Measurements from ENCODE around the gene ARL6IP4. TPM values are rescaled to one million over a fixed set of nuclear protein-coding genes. Genes with fewer than 3 reads are reported as not detected.

ARL6IP4 gene
- total RNA-seq (ENCODE audit: low replicate concordance): 83.8 and 143 TPM in 2 replicates

DNA sequence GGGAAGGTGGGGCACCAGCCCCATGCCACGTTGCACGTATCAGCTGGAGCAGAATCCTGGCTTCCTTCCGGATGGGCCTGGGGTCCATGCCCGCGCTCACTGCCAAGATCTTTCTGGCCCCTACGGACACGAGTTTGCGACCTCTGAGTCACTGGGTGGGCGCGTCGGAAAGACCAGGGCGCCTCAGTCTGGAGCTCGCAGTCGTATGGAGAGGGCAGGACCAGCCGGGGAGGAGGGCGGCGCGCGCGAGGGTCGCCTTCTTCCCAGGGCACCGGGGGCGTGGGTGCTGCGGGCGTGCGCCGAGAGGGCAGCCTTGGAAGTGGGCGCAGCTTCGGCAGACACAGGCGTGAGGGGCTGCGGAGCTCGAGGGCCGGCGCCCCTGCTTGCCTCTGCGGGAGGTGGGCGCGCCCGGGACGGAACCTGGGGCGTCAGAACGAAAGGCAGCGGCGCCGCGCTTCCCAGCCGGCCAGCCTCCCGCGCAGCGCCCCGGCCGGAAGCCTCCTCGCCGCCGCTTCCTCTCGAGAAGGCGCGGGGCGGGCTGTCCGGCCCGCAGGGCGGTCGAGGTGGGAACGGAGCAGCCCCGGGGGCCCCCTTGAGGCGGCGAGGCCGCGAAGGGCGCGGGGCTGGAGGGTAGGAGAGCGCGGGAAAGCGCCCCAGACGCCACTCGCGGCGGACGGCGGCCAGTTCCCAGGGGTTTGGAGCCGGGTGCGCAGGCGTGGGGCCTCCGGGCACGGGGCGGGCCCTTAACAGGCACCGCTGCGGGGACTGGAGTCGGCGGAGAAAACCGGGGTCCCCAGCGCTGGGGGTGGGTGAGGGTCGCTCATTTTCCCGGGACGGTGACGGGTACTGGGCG, at the start of gene ARL6IP4:
Gene ARL6IP4 (plus strand): TSS at position 499 of the 853 bp plus-strand sequence. CDS start 459 bp downstream, outside the sequence.
- TF ChIP-seq, protein P1, sequence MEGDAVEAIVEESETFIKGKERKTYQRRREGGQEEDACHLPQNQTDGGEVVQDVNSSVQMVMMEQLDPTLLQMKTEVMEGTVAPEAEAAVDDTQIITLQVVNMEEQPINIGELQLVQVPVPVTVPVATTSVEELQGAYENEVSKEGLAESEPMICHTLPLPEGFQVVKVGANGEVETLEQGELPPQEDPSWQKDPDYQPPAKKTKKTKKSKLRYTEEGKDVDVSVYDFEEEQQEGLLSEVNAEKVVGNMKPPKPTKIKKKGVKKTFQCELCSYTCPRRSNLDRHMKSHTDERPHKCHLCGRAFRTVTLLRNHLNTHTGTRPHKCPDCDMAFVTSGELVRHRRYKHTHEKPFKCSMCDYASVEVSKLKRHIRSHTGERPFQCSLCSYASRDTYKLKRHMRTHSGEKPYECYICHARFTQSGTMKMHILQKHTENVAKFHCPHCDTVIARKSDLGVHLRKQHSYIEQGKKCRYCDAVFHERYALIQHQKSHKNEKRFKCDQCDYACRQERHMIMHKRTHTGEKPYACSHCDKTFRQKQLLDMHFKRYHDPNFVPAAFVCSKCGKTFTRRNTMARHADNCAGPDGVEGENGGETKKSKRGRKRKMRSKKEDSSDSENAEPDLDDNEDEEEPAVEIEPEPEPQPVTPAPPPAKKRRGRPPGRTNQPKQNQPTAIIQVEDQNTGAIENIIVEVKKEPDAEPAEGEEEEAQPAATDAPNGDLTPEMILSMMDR (IDR thresholded peaks at IDR 0.05): peak; percentile 25
- no peak for TF ChIP-seq EZH2phosphoT487 (IDR thresholded peaks at IDR 0.05)
- TF ChIP-seq EZH2 (IDR thresholded peaks at IDR 0.05): no peak
- Histone ChIP-seq H4K20me1 (ENCODE audit: low read depth) (peaks cover 20% of the 10 kb centered on the region), H3F3A (ENCODE audit: low read depth) (no peaks in the 10 kb centered on the region), H3K4me2 (peak within 1 kb of the TSS; percentile 95), H3K9ac (peak within 1 kb of the TSS; percentile 80), H3K4me1 (peaks cover 18% of the 10 kb centered on the region), H3K36me3 (no peaks in the 10 kb centered on the region), H3K79me2 (ENCODE audit: low read depth) (peaks cover 40% of the 10 kb centered on the region), H2AFZ (replicated peaks) (peak within 1 kb of the TSS; percentile 86), H3K27ac (no peak within 1 kb of the TSS), H3K9me3 (ENCODE audit: low read depth) (no peaks in the 10 kb centered on the region), H3K4me3 (peak within 1 kb of the TSS; percentile 92), H3K27me3 (no peaks in the 10 kb centered on the region)
- peak; percentile 80 for DNase-seq (ENCODE audit: low spot score)
- H3K36me3 Mint-ChIP-seq: peaks cover 4% of the 10 kb centered on the region
- H3K27ac Mint-ChIP-seq: peak within 1 kb of the TSS; percentile 97
- H3K27me3 Mint-ChIP-seq (ENCODE audit: insufficient read depth, low read depth): no peaks in the 10 kb centered on the region
- H3K9me3 Mint-ChIP-seq: no peaks in the 10 kb centered on the region
- H3K4me3 Mint-ChIP-seq: peak within 1 kb of the TSS; percentile 94
- H3K4me1 Mint-ChIP-seq: peaks cover 55% of the 10 kb centered on the region

- H2AFZ ChIP-seq (replicated peaks): no peak overlapping the region
- H3K79me2 ChIP-seq (ENCODE audit: low read depth): no peaks in the 10 kb centered on the region
- no peaks in the 10 kb centered on the region for H4K20me1 ChIP-seq (ENCODE audit: low read depth)
- H3K9ac ChIP-seq: no peak overlapping the region
- H3K27ac ChIP-seq: no peak overlapping the region
- TF ChIP-seq, protein P1 (IDR thresholded peaks at IDR 0.05): no peak
- no peak for TF ChIP-seq EZH2 (IDR thresholded peaks at IDR 0.05)
- TF ChIP-seq EZH2phosphoT487 (IDR thresholded peaks at IDR 0.05): no peak
- H3F3A ChIP-seq (ENCODE audit: low read depth): peaks cover 19% of the 10 kb centered on the region
- Mint-ChIP-seq H3K27me3 (ENCODE audit: insufficient read depth, low read depth) (peaks cover 5% of the 10 kb centered on the region), H3K36me3 (peaks cover 3% of the 10 kb centered on the region), H3K4me3 (no peak overlapping the region), H3K27ac (no peak overlapping the region), H3K4me1 (peaks cover 15% of the 10 kb centered on the region), H3K9me3 (no peaks in the 10 kb centered on the region)
- no peaks in the 10 kb centered on the region for H3K36me3 ChIP-seq
- no peaks in the 10 kb centered on the region for H3K27me3 ChIP-seq
- H3K4me1 ChIP-seq: peaks cover 17% of the 10 kb centered on the region
- no peak for DNase-seq (ENCODE audit: low spot score)
- H3K4me2 ChIP-seq: no peak overlapping the region
- H3K9me3 ChIP-seq (ENCODE audit: low read depth): no peaks in the 10 kb centered on the region
- no peak overlapping the region for H3K4me3 ChIP-seq
These were observed 48.3 kb upstream of the ARL6IP4 start for GRCh38 chr12:122932207-122932606.

DNA sequence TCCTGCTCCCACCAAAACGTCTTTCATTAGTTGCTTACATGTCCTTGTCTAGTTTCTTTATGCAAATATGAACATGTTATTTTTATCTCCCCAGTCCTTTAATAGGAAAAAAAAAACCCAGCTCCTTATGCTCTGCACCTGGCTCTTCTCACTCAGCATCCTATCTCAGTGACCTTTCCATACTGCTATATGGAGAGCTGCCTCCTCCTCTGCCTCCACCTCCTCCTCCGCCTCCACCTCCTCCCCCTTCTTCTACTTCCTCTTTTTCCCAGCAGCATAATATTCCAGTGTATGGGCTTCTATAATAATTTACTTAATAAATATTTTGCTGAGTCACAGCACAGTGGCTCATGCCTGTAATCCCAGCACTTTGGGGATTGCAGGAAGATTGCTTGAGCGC, 45.8 kb upstream of the ARL6IP4 start:
- H3K27me3 ChIP-seq: no peaks in the 10 kb centered on the region
- H3K4me3 ChIP-seq: no peak overlapping the region
- no peaks in the 10 kb centered on the region for H4K20me1 ChIP-seq (ENCODE audit: low read depth)
- H3K79me2 ChIP-seq (ENCODE audit: low read depth): no peaks in the 10 kb centered on the region
- H3K9me3 ChIP-seq (ENCODE audit: low read depth): no peaks in the 10 kb centered on the region
- peaks cover 6% of the 10 kb centered on the region for H3K4me1 Mint-ChIP-seq
- no peaks in the 10 kb centered on the region for H3K36me3 ChIP-seq
- H3K27ac Mint-ChIP-seq: no peak overlapping the region
- H3K4me2 ChIP-seq: no peak overlapping the region
- no peak overlapping the region for H2AFZ ChIP-seq (replicated peaks)
- no peaks in the 10 kb centered on the region for H3K9me3 Mint-ChIP-seq
- H3K9ac ChIP-seq: no peak overlapping the region
- no peak for TF ChIP-seq EZH2 (IDR thresholded peaks at IDR 0.05)
- no peak for TF ChIP-seq EZH2phosphoT487 (IDR thresholded peaks at IDR 0.05)
- TF ChIP-seq, protein P1 (IDR thresholded peaks at IDR 0.05): no peak
- peaks cover 9% of the 10 kb centered on the region for H3K27me3 Mint-ChIP-seq (ENCODE audit: insufficient read depth, low read depth)
- H3K4me1 ChIP-seq: peaks cover 9% of the 10 kb centered on the region
- H3K4me3 Mint-ChIP-seq: no peak overlapping the region
- H3K27ac ChIP-seq: no peak overlapping the region
- DNase-seq (ENCODE audit: low spot score): no peak
- peaks cover 15% of the 10 kb centered on the region for H3F3A ChIP-seq (ENCODE audit: low read depth)
- peaks cover 4% of the 10 kb centered on the region for H3K36me3 Mint-ChIP-seq

Data from neural progenitor cell (in vitro differentiated cells).